Urothelium cell line (cell line): ENCODE data around the gene SETD1B.
A peak's percentile ranks its signal among the peaks of the same experiment; 100 is the strongest.

Experiments used
- DNase-seq: peaks from one replicate; pipeline ENCODE4 v3.0.0; 2011; ENCODE audit warnings: low spot score, mixed read lengths
- FAIRE-seq: peaks from 2 replicates; lab custom pipeline; 2011; peaks lifted over from hg19 to GRCh38; lab: Jason Lieb, UNC

Gene SETD1B

GRCh38 chr12:121806546-121807423 is 3.0 kb downstream of the SETD1B start:
- FAIRE-seq: no peak
- no peak for DNase-seq

- no peak for FAIRE-seq
Observed at GRCh38 chr12:121807642-121808347, 4.0 kb downstream of the SETD1B start.

GRCh38 chr12:121808623-121809022 is 4.8 kb downstream of the SETD1B start:
- DNase-seq (no peak), FAIRE-seq (no peak)

More at GRCh38 chr12:121807642-121808347, 4.0 kb downstream of the SETD1B start:
- no peak for DNase-seq

GRCh38 chr12:121809712-121810116 is 5.9 kb downstream of the SETD1B start:
- DNase-seq (no peak), FAIRE-seq (no peak)

- FAIRE-seq (no peak), DNase-seq (no peak)
Observed at GRCh38 chr12:121810234-121810817, 6.5 kb downstream of the SETD1B start.

GRCh38 chr12:121810833-121811433 is 7.1 kb downstream of the SETD1B start:
- no peak for FAIRE-seq
- DNase-seq: no peak

GRCh38 chr12:121811434-121812319 is 7.9 kb downstream of the SETD1B start:
- FAIRE-seq (no peak), DNase-seq (peak; percentile 89)

- FAIRE-seq: peak; percentile 85
- DNase-seq: peak; percentile 88
Observed at GRCh38 chr12:121812320-121812871, 8.6 kb downstream of the SETD1B start.

- FAIRE-seq (no peak), DNase-seq (no peak)
Observed at GRCh38 chr12:121812921-121813896, 9.4 kb downstream of the SETD1B start.

GRCh38 chr12:121813951-121814350 is 10.1 kb downstream of the SETD1B start:
- DNase-seq (no peak), FAIRE-seq (no peak)

GRCh38 chr12:121814429-121815119 is 10.8 kb downstream of the SETD1B start:
- no peak for FAIRE-seq

GRCh38 chr12:121815263-121815662 is 11.5 kb downstream of the SETD1B start:
- no peak for FAIRE-seq
- DNase-seq: no peak

More at GRCh38 chr12:121814429-121815119, 10.8 kb downstream of the SETD1B start:
- DNase-seq: no peak

- FAIRE-seq (no peak), DNase-seq (no peak)
Observed at GRCh38 chr12:121816925-121817647, 13.3 kb downstream of the SETD1B start.

- DNase-seq (no peak), FAIRE-seq (no peak)
Observed at GRCh38 chr12:121817648-121818043, 13.8 kb downstream of the SETD1B start.

GRCh38 chr12:121819212-121819949 is 15.6 kb downstream of the SETD1B start:
- FAIRE-seq (no peak), DNase-seq (no peak)

- FAIRE-seq (no peak), DNase-seq (no peak)
Observed at GRCh38 chr12:121820056-121820455, 16.2 kb downstream of the SETD1B start.
